Aorta (tissue), 5 donors: ENCODE results near the gene NFKB1. TPM values are rescaled to one million over a fixed set of nuclear protein-coding genes. Genes with fewer than 3 reads are reported as not detected.

Experiments used
- ATAC-seq: fragments of 200-7000 bp; cut with Tn5 transposase; one replicate; pipeline ENCODE4 v1.9.1; 2022; ENCODE audit warnings: moderate library complexity; ENCODE audit not compliant: low FRiP score
- DNase-seq, 2 donors: peaks; one replicate each; pipeline ENCODE4 v3.0.0-alpha.2; 2020
- H3K27ac ChIP-seq, 2 donors: one replicate each; pipeline ENCODE4 v1.5.1; 2013; ENCODE audit warnings: low read length in 2 of 2, mild to moderate bottlenecking in 2 of 2, moderate library complexity in 2 of 2, control low read depth in 1 of 2, inconsistent platforms in 1 of 2, low read depth in 1 of 2
- H3K27me3 ChIP-seq, 2 donors: one replicate each; pipeline ENCODE4 v1.6.1; 2013; ENCODE audit warnings: control low read depth in 1 of 2, low read length in 1 of 2, mild to moderate bottlenecking in 1 of 2, moderate library complexity in 1 of 2; ENCODE audit not compliant: insufficient read depth in 2 of 2, control insufficient read depth in 1 of 2
- H3K36me3 ChIP-seq, 2 donors: one replicate each; pipeline ENCODE4 v1.6.1; 2013; ENCODE audit warnings: control low read depth in 1 of 2, low read length in 1 of 2, mild to moderate bottlenecking in 1 of 2; ENCODE audit not compliant: insufficient read depth in 2 of 2, control insufficient read depth in 1 of 2
- H3K4me1 ChIP-seq, 2 donors: one replicate each; pipeline ENCODE4 v1.6.1; 2013; ENCODE audit warnings: low read length in 2 of 2, control low read depth in 1 of 2, mild to moderate bottlenecking in 1 of 2, moderate library complexity in 1 of 2; ENCODE audit not compliant: insufficient read depth in 2 of 2, control insufficient read depth in 1 of 2
- H3K4me3 ChIP-seq, 2 donors: one replicate each; pipeline ENCODE4 v1.5.1; 2013; ENCODE audit warnings: low read length in 2 of 2, control low read depth in 1 of 2, mild to moderate bottlenecking in 1 of 2
- H3K9me3 ChIP-seq: one replicate; pipeline ENCODE4 v1.6.1; 2013; ENCODE audit warnings: mild to moderate bottlenecking, low read length; ENCODE audit not compliant: control insufficient read depth
- WGBS, 2 donors: extraction: QIAGEN DNeasy Blood & Tissue Kit; methylation state at CpG; one replicate each; pipeline ENCODE4 v1.1.7; 2013; 5-methylcytosine and 5-hydroxymethylcytosine counted together
- intact Hi-C, 2 donors: fragments of 100-400 bp; cut with DNase I; formaldehyde crosslinking; loops; one replicate each; pipeline versions ENCODE4 v1.14.2 to v1.15.0; 2022
- polyA plus RNA-seq, 2 donors: library from polyadenylated mRNA; stranded (reverse); fragments of 200-250 nt; gene quantifications; one replicate each; pipeline ENCODE4 v1.2.3, GENCODE V29; 2013
- total RNA-seq, 2 donors: library from RNA; stranded (reverse); fragmentation: NEBNext Ultra II Directional; extraction: Animal tissue kit (Norgen Biotek cat#: 25700); gene quantifications; one replicate each; pipeline ENCODE4 v1.2.1, GENCODE V29; 2021
- donor health status: healthy with polysubstance abuse.
- donor health status: Bipolar disorder and iron deficiency.
- donor health status: DM: no; HTN: no; CAD: no.
- donor health status: DM: no; HTN: no; CAD: no.
- donor health status: DM: yes; HTN: yes; CAD: no.

NFKB1 gene
- total and polyA plus RNA-seq, 4 donors: 10.9 to 48.4 (median 26.0) TPM

DNA sequence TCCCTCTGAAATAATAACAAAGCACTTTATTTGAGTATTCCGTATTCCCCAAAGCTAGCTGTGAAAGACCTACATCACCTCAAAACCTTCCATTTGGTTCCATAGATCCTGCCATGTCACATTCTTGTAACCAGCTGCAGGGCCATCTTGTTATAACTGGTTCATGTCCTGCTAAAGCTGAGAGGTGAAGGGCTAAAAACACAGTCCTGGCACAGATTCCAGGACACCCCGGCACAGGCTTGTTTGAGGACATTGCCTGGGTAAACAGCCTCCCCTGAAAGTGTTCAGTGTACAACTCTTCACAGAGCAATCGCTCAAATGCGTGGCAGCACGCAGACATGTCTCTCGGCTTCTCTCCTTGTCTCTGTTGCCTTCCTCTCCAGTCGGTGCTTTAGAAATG, 130.5 kb downstream of the NFKB1 start:
- Histone ChIP-seq H3K9me3 (no peaks in the 10 kb centered on the region), H3K27me3 (no peaks in the 10 kb centered on the region), H3K4me1 (no peaks in the 10 kb centered on the region), H3K36me3 (peaks cover 0 to 10% of the 10 kb centered on the region in 2 donors), H3K4me3 (no peak overlapping the region), H3K27ac (no peak overlapping the region)
- no peak for DNase-seq
- WGBS, 2 donors: 73 to 77% methylated on average over 7 of the region's 7 CpGs
- intact Hi-C loops: no loop called here
- ATAC-seq: no peak

DNA sequence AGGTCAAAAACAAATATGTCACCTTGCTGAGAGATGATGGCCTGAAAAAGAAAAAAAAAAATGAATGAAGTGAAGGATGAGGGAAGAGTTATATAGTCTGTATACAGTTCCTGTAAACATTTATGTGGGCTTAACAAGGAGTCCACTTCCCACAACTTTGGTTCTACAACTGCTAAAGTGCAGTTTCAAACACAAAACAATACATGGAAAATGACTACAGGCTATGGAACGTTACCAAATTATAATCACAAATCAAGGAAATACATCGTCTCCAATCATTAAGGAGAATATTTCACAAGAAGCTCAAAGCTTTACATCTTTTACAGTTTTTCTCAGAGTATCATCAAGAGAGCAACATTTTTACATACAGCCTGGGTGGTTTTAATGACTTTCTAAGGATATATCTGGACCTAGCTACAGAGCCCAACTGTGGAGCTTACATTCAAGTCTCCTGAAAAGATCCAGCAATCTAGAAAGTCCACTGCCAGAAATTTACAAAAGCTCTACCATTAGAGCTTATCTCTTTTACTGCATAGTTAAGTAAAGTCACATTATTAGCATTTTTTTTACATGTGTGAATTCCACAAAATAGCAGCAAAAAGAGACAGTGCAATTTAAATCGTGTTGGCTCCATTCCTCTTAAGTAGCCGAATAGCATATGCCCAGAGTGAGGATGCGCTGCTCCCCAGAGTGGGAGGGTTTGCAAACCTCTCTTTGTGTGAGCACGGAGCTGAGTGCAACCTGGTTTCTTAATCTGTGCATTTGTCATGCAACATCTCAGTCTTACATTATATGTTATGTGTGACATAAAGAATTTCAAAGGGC, 131.3 kb downstream of the NFKB1 start:
- H3K4me3 ChIP-seq: no peak overlapping the region
- ATAC-seq (no peak), DNase-seq (no peak)
- no peaks in the 10 kb centered on the region for H3K4me1 ChIP-seq
- 59% methylated on average over 6 of the region's 6 CpGs for WGBS, 2 donors
- H3K27ac ChIP-seq: no peak overlapping the region
- peaks cover 0 to 10% of the 10 kb centered on the region in 2 donors for H3K36me3 ChIP-seq
- no peaks in the 10 kb centered on the region for H3K27me3 ChIP-seq
- H3K9me3 ChIP-seq: no peaks in the 10 kb centered on the region
- intact Hi-C loops: no loop called here

GRCh38 chr4:102633100-102633499, 131.9 kb downstream of the NFKB1 start:
- no peaks in the 10 kb centered on the region for H3K27me3 ChIP-seq
- peaks cover 0 to 12% of the 10 kb centered on the region in 2 donors for H3K36me3 ChIP-seq
- intact Hi-C loops: no loop called here
- DNase-seq: no peak
- H3K4me1 ChIP-seq: no peaks in the 10 kb centered on the region
- no peaks in the 10 kb centered on the region for H3K9me3 ChIP-seq
- ATAC-seq: no peak
- 77 to 78% methylated on average over 6 of the region's 6 CpGs for WGBS, 2 donors
- no peak overlapping the region for H3K27ac ChIP-seq
- no peak overlapping the region for H3K4me3 ChIP-seq

- intact Hi-C loops: no loop called here
- Histone ChIP-seq H3K27ac (no peak overlapping the region), H3K4me3 (no peak overlapping the region), H3K9me3 (no peaks in the 10 kb centered on the region), H3K36me3 (peaks cover 4 to 11% of the 10 kb centered on the region in 2 donors), H3K27me3 (no peaks in the 10 kb centered on the region), H3K4me1 (no peaks in the 10 kb centered on the region)
- DNase-seq: no peak
- 85 to 86% methylated on average over 3 of the region's 3 CpGs for whole genome bisulfite sequencing, 2 donors
- ATAC-seq: no peak
Observed at GRCh38 chr4:102637391-102637790, 136.2 kb downstream of the NFKB1 start.

- Histone ChIP-seq H3K4me1 (no peaks in the 10 kb centered on the region), H3K27ac (no peak overlapping the region), H3K36me3 (peaks cover 4 to 9% of the 10 kb centered on the region in 2 donors), H3K9me3 (no peaks in the 10 kb centered on the region), H3K4me3 (no peak overlapping the region), H3K27me3 (no peaks in the 10 kb centered on the region)
- intact Hi-C loops: no loop called here
- no peak for DNase-seq
- no peak for ATAC-seq
- 62 to 67% methylated on average over 1 of the region's 1 CpG for WGBS, 2 donors
Observed at GRCh38 chr4:102638621-102639020, 137.5 kb downstream of the NFKB1 start.

DNA sequence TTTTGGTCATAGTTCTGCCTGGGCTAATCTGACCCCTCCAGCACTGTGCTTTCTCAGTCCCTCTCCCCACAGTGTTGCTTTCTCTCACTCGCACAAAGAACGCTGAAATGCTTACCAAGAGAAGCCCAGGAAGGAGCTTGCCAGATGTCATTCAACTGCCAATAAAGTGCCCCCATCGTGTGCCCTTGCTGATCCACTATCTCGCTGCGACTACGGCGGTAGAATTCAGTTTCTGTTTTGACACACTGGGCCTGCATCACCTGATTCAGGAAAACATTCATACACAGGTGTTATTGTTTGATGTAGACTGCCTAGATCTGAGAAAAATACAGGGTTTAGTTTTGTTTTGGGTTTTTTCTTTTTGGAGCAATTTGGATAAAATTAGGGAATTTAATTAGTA, 138.4 kb downstream of the NFKB1 start:
- 91 to 92% methylated on average over 7 of the region's 7 CpGs for WGBS, 2 donors
- no peak for ATAC-seq
- Histone ChIP-seq H3K36me3 (peaks cover 4 to 8% of the 10 kb centered on the region in 2 donors), H3K4me3 (no peak overlapping the region), H3K27ac (no peak overlapping the region), H3K4me1 (no peaks in the 10 kb centered on the region), H3K27me3 (no peaks in the 10 kb centered on the region), H3K9me3 (no peaks in the 10 kb centered on the region)
- intact Hi-C loops: no loop called here
- DNase-seq: no peak

DNA sequence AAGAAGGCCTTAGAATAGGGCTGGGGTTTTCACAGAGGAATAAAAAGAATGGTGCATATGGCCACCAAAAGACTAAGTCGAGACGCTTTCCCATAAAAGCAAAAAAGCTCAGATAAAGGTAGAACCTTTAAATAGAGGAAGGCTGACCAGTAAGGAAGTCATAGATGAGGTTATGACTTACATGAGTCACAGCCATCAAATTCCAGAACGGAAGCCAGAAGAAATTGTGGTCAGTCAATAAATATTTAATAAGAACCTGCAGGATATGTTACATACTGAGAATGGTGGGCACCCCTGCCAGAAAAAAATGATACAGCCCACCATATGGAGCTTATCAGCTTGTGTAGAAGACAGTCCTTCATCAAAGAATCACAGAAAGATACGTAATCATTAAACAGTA, 139.5 kb downstream of the NFKB1 start:
- no peak for DNase-seq
- no peak for ATAC-seq
- intact Hi-C loops: no loop called here
- no peaks in the 10 kb centered on the region for H3K27me3 ChIP-seq
- WGBS, 2 donors: 92 to 93% methylated on average over 4 of the region's 4 CpGs
- H3K4me1 ChIP-seq: no peaks in the 10 kb centered on the region
- peaks cover 4 to 7% of the 10 kb centered on the region in 2 donors for H3K36me3 ChIP-seq
- H3K27ac ChIP-seq: no peak overlapping the region
- H3K4me3 ChIP-seq: no peak overlapping the region
- no peaks in the 10 kb centered on the region for H3K9me3 ChIP-seq

- intact Hi-C loops: no loop called here
Observed at GRCh38 chr4:102641793-102642192, 140.6 kb downstream of the NFKB1 start.

GRCh38 chr4:102642631-102643298, 141.6 kb downstream of the NFKB1 start:
- Histone ChIP-seq H3K4me3 (no peak overlapping the region), H3K27ac (no peak overlapping the region), H3K36me3 (peaks cover 4% of the 10 kb centered on the region in 2 donors), H3K4me1 (no peaks in the 10 kb centered on the region), H3K27me3 (no peaks in the 10 kb centered on the region), H3K9me3 (no peaks in the 10 kb centered on the region)
- ATAC-seq: peak; percentile 81
- intact Hi-C loops: no loop called here
- 86 to 90% methylated on average over 5 of the region's 5 CpGs for WGBS, 2 donors
- DNase-seq: no peak

More at GRCh38 chr4:102641793-102642192, 140.6 kb downstream of the NFKB1 start:
- Histone ChIP-seq H3K27me3 (no peaks in the 10 kb centered on the region), H3K9me3 (no peaks in the 10 kb centered on the region), H3K4me3 (no peak overlapping the region), H3K4me1 (no peaks in the 10 kb centered on the region), H3K36me3 (peaks cover 4% of the 10 kb centered on the region in 2 donors), H3K27ac (no peak overlapping the region)
- DNase-seq (no peak), ATAC-seq (no peak)
